Measurements from ENCODE around the gene AGBL4.

AGBL4 gene

DNA sequence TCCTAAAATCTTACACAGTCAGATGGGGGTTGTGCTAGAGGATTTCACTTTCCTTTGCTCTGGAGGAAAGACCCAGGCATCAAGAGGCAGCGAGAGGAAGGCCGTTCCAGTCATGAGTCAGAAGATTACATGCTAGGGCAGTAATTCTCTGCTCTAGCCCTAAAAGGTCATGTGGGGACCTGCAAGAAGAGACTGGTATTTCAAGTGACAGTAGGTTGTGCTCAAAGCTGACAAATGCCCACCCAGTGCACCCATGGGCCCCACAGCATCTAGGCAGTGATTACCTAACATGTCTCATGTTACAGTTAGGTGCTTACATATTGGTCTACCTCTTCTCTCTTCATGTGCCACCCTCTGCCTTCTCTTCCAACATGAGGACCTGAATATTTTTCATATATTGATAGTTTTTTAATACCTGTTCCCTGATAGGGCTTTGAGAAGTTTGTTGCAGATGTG is 1147.4 kb downstream of the AGBL4 start:
- no peak for DNase-seq

DNA sequence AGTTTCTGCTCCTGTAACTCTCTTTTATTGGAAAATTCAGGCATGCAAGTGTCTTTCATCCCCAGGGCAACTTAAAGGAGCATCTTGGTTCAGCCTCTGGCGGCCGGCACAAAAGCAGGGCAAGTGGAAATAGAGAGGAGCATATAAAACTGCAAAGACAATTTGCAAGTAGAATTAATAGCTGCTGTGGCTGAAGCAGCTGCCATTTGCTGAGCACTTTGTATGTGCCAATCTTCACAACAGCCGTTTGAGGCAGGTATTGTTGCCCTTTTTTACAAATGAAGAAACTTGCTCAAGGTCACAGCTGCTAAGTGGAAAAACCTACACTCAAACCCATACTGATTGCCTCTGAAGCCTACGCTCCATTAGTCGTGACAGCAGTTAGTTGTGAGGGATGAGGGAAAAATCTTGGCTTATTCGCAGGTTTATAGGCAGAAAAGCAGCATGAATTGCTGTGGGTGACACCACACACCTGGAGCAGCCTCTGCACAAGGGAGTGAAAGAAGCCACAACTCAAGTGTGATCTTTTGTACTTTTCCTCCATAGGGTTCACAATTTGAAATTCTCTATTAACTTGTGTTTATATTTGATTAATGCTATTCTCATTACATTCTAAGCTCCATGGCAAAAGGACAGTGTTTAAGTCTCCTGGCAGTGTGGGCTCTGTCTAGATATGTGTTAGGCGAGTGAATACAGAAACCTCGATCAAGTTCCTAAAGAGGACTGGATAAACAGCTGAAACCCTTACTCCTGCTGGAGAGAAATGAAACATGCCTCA is 1148.0 kb downstream of the AGBL4 start:
- DNase-seq = no peak

DNA sequence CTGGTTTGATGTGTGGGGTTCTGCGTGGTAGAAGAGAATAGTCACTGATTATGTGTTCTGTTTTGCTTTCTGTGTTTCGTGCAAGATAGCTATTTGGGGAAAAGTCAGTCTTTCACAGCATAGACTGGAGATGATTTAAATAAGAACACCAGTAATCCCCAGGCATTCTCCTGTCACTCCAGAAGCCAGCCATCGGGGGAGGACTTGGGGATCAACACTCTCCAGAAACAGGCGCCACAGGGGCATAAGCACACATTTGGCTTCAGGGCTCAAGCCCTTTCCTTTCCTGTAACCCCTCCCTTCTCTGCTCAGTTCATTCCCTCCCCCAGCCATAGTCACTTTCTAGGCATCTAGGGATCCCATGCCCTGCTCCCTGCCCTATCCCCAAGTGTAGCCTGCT is 1149.8 kb downstream of the AGBL4 start:
- DNase-seq = no peak

DNA sequence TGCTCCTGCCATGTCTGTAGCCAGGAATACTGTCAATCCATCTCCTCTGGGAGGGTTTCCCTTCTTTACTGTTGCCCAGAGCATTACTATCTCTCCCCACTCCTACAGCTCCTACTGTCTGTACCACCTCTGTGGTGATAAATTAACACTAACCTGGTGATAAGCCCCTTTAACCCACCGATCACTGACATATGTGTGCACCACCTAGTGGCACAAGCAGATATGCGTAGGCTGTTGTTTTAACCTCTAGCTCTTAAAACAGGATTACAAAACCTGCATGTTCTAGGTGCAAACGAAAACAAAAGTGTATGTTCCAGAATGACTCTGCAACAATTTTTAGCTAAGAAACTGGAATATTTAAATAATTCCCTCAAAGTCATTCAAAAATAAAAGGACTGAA is 1153.2 kb downstream of the AGBL4 start:
- no peak for DNase-seq

DNA sequence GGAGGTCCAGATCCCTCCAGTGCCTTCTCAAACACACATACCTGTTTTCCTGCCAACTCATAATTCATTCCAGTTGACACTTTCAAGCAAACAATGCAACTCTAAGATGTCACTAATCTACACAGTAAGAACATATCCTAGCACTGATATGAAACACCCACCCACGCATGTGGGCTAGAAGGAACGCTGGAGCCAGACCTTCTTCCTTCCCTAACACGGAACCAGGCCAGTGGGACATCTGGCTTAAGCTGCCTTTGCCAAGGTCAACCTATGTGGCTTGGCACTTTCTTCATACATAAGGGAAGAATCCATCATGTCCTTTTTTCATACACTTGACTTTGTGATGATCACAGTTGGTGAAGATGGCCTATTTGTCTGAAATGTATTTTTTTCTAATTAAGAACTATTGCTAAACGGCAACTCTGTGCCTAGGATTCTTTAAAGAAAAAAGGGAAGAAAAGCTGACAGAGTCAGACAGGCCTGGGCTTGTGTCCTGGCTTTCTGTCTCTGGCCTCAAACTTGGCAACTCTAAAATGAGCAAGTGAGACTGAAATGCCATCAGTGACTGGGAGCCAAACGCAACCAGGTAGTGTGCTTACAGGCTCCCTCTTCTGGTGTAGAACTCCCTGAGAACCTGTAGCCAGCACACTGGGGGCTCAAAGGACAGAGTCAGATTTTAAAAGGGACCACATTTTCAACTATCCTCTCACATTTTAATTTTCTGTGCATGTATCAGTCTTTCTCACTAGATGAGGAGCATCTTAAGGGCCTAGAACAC is 1154.4 kb downstream of the AGBL4 start:
- DNase-seq = no peak

DNA sequence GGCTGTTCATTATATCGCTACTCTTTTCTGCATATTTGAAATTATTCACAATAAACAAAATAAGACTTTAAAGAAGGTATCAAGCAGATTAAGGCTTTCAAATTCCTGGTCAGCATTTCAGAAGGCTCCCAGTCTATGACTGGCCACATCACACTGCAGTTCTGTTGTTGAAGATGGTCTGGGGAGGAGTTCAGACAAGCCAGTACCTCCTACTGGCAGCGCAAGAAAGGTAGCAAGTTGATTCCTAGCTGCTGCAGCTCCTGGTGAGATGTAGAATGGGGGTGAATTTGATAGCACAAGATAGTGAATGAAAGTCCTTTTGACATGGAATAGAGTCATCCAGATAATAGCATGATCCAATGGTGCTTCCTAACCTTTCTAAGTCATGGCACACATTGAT is 1158.8 kb downstream of the AGBL4 start:
- DNase-seq = no peak

DNA sequence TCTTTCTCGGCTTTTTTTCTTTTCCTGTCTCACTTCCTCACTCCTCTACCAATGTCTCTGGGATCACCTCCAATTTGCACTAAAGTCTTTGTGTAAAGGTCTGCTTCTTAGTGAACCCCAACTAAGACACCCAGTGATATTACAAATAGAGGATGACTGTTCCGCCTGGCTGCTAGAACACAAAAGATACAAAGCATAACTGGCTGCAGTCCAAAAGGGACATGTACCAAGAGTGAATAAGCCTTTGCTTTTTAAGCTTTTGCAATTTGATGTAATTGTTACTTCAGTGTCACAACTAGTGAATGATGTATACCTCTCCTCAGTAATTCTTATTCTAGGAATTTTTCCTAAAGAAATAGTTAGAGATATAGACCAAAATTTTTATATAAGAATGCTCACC is 1164.3 kb downstream of the AGBL4 start:
- no peak for DNase-seq

DNA sequence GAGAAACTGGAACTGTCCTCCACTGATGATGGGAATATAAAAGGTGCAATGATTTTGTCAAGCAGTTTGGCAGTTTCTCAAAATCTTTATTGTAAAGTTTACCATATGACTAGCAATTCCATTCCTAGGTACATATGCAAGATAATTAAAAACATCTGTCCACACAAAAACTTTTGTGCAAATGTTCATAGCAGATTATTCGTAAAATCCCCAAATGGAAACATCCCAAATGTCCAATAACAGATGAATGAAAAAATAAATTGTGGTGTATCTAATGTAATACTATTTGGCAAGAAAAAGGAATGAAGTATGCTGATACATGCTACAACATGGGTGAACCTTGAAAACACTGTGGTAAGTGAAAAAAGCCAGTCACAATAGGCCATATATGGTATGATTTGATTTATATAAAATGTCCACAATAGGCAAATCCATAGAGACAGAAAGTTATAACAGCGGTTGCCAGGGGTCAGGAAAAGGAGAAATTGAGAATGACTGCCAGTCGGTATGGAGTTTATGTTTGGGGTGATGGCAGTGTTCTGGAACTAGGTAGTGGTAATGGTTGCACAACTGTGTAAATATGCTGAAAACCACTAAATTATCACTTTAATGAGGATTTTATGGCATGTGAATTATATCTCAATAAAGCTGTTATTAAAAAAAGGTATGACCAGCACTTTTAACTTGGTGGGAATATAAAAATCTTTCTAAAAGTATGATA is 1165.4 kb downstream of the AGBL4 start:
- no peak for DNase-seq

DNA sequence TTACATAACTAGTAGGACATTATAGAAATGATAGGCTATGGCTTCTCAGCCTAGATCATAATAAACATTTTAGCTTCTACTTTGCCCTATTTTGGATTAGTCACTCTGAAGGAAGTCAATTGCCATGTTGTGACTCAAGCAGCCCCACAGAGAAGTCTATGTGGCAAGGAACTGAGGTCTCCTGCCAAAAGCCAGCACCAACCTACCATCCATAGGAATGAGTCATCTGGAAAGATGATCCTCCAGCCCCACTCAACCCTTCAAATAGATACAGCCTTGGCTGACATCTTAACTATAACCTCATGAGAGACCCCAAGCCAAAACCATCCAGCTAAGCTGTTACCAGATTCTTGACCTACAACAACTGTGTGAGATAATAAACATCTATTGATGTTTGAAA is 1170.7 kb downstream of the AGBL4 start:
- no peak for DNase-seq

DNA sequence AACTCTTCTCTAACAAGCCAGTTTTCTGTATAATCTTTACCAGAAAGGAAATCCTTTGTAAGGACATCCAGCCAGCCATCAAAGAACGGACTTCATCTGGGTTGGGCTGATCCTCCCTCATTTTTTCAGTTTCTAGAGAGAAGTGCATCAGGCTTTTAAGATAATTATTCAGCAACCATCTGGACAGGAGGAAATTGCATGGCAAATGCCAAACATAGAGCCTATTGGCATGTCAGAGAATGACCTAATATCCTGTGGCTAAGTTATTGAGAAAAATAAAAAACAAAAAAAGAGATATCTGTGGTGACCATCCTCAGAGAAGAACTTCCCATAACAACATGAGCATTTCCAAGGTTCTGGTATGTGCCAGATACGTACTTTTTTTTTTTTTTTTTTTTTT is 1172.1 kb downstream of the AGBL4 start:
- no peak for DNase-seq

DNA sequence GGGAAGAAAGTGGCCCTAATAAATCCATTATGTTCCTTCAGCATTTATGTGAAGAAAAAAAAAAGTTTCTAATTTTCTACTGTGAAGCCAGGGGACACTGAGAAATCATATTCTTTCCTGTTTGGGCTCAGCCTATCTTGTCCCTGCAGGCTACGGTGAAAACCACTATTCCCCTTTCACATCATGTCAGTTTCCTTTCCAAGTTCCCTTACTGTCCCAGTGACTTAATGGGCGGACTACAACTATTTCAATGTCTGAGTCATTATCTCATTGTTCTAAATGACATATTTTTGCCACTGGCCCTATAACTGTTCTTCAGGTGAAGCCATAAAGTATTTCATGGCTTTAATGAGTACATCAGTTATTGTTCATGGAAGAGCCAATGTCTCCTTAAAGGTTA is 1175.7 kb downstream of the AGBL4 start:
- no peak for DNase-seq

DNA sequence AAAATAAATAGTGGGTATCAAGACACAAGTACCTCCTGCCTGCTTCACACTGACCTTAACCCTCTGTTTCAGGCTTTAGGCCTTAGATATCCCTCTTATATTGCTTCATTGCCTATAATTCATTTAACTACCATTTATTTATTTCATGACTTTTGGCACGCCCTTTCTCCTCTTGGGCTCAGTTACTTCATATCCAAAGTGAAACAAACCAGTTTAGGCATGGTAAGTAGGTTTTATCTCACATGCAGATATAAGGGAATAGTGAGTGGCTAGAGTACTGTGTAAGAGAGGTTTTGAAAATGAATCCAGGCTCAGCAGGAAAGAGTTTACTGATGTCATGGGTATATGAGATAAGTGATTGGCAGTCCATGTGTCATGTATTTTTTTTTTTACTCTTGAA is 1177.3 kb downstream of the AGBL4 start:
- no peak for DNase-seq

DNA sequence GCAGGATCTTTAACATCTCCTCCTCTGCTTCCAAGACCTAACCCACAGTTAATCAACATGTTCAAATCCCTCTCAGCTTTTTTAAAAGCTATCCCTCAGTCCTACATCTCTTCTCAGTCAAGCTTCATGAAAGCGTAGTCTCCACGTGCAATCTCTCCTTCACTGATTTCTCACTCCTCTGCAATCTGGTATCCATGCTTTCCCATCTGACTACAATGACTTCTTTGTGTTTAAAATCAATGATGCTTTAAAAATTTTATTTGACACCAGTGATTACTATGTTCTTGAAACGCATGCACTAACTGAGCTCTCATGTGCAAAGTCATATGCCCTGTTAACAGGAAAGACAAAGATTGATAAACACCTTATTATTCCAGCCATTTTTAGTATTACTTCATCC is 1179.6 kb downstream of the AGBL4 start:
- no peak for DNase-seq

DNA sequence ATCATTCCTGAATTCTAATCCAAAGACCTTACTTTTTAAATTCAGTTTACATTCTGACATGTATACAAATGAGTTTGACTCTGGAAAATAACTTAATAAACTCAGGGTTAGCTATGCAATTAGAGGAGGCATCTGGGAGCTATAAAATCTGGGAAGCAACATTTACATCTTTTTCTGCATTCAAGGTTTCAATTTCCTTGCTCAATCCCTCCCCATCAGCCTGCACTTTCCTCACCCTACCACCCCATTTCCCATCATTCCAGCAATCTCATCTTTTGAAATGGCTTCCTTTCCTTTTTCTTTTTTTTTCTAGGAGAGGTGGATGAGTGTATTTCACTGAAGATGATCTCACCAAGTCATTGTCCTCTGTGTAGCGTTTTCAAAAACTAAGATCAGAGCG is 1181.8 kb downstream of the AGBL4 start:
- no peak for DNase-seq

DNA sequence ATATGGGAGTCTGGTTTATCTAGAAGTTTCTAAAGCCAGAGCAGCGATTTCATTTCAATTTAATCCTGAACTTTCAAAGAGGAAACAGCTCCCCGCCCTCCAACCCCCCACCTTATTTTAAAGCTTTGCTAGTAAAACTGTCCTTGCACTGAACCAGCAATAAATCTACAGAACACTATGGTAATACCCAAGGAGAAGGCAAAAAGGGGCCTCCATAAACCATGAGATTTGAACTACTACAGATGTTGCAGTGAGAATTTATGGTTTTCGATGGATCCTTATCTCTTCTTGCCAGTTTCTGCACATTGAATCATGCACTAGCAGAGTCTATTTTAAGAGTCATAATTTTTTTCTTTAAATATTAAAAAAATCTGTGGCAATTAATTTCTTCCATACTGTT is 1182.3 kb downstream of the AGBL4 start:
- DNase-seq = no peak

DNA sequence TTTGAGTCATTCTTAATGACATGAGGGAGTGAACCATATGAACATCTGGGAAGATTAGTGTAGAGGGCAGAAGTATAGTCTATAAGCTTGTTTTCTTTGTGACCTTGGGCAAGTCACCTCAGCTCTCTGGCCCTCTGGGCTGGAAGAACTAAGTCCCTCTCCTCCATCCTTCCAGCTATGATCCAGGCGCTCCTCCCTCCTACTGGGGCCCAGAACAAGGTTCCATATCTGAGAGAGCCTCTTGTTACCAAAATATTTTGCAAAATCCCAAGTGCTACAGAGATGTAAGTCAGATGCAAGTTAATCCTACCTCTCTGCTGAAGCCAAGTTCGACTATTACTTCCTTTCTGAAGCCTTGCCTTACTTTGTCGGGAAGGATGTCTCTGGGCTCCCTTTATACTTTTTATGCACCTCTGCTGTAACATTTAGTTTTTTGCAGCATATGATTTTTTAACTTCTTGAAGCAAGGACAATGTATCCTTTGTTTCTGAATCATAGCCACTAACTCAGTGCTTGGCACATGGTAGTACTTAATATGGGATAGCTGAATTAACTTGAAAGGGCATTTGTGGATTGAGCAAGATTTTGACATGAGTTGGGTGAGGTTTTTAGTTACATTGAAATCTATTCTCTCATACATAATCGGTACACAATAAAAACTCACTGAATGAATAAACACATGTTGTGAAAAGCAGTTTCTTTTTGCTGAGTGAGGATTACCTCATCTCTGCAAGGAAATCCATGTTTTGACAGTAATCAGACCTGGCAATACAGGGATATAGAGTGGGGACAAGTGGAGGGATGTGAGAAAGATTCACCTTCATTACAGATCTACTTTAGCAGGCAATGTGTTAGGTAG is 1192.4 kb downstream of the AGBL4 start:
- no peak for DNase-seq

DNA sequence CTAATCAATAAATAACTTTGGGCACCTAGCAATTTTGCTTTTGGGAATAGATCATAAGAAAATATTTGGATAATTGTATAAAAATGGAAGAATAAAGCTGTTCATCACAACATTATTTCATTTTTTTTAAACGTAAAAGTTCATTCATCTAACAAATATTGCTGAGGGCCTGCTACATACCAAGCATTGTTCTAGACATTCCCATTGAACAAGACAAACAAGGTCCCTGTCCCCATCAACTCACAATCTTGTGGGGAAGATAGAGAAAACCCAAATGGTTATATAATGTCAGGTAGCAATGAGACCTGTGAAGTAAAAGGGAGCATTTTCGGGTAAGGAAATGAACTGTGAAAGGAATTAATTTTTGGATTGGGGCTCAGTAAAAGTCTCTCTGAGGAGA is 1193.0 kb downstream of the AGBL4 start:
- DNase-seq = no peak

DNA sequence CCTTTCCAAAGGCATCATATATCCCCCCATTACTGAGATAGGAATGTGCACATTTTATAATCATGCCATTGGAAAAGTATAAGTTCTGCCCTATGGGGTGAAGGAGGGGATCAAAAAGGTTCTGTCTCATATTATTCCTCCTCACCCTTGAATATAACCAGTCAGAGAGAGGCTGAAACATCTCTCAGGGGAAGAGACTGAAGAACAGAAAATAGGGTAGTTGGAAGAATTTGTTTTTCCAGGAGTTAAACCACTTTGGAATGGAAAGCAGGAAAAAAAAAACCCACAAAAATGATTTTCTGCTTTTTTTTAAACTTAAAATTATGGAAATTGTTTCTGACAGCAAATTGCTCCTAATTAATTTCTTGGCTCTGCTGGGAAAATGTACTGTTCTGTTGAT is 1194.3 kb downstream of the AGBL4 start:
- DNase-seq = no peak

DNA sequence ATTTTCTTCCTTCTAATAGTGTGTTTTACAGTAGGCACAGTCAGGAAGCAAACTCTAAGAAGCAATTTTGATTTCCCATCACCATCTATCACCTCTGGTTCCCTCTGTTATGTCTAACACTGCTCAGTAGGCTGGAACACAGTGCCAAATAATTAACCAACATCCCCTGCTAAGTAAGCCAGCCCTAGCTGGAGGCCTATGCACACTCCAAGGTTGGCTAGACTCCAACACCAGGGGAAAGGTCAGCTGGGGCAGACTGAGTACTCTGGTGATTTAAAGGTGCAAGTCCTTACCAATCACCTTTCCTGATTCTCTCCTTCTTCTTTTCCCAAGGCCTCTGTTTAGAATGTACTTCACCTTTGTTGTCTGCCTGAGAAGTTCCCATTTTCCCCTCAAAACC is 1200.6 kb downstream of the AGBL4 start:
- DNase-seq = no peak

DNA sequence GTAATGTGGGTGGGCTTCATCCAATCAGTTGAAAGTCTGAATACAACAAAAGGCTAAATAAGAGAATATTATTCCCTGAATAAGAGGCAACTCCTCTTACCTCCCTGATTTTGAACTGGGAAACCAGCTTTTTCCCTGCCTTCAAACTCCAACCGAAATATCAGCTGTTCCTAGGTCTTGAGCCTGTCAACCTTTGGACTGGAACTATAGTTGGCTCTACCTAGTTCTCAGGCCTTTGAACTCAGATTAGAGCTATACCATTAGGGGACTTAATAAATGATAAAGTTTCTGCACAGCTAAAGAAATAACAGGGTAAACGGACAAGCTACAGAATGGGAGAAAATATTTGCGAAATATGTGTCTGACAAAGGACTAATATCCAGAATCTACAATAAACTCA is 1203.3 kb downstream of the AGBL4 start:
- no peak for DNase-seq

DNA sequence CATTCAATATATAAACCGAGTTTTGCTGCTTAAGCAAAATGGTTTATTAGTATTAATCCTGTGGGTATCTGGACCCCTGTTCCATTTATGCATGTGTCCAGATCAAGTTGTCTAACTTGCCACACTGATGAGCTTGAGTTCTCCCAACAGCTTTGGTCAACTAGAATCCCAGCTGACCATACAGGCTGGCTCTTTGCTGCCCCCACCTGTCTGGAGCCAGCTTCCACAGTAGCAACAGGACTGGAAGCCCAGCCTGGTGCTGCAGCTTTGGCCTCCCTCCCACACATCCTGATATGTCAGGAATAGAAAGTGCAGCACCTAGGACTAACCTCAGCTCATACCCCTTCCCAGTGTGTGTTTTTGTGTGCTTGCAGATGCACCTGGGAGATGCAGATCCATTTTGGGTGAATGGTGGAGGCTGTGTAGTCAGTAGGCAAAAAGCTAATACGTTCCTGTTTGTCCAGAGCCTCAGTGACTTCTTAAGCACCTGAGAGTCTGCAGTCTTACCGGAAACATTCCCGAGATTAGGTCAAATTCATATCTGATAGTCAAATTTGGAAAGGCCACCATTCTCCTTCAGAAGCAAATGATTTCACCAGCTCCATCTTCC is 1206.1 kb downstream of the AGBL4 start:
- peak; percentile 37 to 40 for DNase-seq

DNA sequence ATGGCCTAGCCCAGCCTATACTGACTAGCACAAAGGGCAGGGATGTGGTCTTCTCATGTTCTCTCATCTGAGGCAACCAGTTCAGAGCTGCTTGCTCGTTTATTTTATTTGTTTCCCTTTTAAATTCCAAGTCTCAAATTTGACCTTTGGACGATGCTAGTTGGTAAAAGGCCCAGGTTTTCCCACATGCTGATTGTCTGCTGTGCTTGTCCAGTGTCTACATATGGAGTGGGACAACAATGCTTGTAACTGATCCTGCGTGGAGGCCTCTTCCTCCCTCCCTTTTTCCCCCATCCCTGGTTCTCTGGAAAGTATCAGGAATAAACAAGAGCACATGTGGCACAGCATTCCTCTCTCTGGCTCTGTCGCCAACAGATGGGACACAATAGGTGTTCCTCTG is 1213.0 kb downstream of the AGBL4 start:
- no peak for DNase-seq
